Stimulated activated CD4-positive, alpha-beta T cell treated with anti-CD3 and anti-CD28 coated beads, Interleukin-15, amount 100 ng/mL, for 1 hour (primary cell): Measurements from ENCODE around the gene LIPC.

ENCODE experiments used
- DNase-seq, 2 donors: peaks; one replicate each; pipeline ENCODE4 v3.0.0-alpha.2; 2020; ENCODE audit warnings: low read depth in 1 of 2, low spot score in 1 of 2

The LIPC gene

DNA sequence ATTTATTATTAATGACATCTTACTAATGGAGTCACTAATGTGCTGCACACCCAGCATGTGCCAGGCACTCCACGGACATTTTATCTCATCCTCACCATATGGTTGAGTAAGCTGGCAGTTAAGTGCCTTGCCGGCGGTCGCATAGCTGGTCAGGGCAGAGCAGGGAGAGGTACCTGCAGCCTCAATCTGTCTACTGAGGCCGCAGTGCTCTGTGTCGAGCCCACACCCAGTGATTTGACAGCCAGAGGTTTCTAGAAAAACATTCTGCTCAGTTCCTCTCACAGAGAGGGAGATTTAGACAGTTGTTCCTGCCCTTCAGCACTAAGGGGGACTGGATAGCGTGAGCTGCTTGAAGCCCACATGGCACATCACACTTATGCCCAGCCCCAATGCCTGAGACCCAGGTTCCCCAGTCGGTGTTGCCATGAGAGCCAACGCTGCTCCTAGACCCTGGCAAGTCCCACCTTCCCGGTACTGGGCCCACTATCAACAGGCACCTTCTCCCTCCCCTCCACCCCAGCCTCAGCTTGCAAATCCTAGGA lies 2.6 kb downstream of the LIPC start:
- no peak for DNase-seq

DNA sequence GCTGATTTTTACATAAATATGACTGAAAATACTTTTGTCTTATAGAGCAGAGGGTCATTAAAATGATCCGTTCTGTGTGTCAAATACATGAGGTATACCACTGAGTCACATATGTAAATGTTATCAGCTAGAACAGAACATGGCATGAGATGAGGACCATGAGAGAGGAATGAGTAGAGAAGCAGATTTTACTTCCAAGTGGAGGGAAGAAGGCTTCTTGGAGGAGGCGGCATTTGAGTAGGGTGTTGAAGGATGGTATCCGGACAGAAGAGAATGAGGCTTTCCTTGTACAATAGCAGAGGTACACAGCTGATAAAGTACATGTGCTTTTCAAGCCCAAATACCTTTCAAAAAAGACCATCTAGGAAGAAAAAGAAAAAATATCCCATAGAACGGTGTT lies 4.8 kb downstream of the LIPC start:
- no peak for DNase-seq

DNA sequence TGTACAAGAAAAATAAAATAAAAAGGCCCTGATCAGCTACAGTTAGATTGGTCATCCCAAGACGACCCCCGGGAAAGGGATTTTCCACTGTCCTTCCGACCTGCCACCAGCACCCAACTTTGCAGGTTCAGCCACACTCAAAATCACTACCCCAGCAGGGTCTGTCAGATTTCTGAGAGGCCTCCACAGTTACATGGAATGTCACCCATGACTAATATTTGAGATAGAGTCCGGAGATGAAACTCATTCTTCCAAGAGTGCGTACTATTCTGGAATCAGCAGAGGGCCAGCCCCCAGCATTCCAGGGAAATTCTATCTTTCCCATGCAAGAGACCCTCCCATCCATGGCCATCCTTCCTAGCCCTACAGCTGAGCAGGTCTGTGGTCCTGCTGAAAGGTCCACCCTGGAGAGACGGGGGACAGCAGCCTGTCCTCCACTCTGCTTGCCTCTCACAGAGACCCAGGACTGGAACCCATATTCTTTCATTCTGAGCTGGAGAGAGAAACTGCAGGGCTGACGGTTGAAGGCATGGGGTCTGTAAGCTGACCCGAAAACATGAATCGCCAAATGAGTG lies 5.8 kb downstream of the LIPC start:
- DNase-seq = no peak

DNA sequence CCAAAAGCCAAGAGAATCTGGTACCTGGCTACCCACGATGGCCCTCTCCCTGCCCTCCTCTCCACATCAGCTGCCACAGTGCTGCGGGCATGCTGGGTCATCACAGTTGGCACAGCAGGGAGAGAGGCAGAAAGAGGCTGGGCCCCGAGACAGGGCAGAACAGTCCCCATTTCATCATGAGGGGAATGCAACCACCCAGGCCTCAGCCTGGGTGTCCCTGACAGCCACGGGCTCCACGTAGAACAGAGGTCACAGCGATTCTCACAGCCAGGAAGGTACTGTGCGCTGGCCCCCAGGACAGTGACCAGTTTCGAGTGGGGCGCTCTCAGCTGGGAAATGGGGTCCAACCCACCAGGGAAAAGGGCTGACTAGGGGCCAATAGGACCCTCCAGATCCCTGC lies 6.3 kb downstream of the LIPC start:
- no peak for DNase-seq

DNA sequence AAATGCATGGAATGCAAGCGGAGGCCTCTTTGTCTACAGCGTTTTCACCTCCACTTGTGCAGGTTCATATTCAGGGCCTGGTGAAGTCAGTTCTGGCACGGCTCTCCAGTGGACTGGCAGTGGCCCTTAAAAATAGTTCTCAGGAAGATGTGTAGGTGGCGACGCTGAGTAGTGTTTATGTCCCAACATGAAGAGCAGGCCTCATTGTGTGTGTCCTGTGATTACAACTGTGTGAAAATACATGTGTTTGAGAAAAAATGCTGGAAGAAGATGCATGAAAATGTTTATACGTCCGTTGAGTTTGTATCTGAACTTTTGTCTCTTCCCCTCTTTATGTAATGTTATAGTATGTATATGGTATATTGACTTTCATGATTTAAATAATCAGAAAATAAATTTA lies 7.2 kb downstream of the LIPC start:
- DNase-seq = no peak

DNA sequence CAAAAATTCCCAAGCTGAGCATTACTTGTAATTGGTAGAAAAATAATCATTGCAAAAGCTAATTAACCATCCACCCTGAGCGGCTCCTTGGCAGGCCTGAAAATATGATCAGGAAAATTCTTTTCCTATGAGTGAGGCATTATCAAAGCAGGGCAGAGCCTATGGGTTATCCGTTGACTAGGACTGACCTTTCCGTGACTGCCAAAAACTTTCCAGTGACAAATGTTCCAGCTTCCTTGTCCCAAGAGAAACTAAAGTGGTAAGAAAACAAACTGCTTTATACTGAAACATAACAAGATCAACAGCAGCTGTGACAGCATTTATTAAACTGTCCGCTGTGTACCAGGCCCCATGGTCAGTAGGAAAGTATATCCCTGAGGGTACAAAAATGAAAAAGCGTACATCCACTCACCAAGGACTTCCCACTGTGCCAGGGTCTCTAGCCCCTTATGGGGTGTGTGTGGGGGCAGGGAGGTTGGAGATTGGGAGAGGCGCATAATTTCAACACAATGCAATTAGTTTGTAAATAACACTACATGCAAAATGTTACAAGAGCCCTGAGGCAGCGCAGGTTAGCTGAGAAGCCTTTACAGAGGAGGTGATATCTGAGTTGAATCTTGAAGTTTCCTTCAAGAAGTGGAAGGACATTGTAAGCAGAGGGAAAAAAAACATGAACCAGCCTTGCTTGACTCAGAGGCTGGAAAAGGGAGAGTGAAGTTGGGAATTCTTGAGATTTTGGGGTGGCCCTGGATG lies 8.5 kb downstream of the LIPC start:
- DNase-seq = no peak

DNA sequence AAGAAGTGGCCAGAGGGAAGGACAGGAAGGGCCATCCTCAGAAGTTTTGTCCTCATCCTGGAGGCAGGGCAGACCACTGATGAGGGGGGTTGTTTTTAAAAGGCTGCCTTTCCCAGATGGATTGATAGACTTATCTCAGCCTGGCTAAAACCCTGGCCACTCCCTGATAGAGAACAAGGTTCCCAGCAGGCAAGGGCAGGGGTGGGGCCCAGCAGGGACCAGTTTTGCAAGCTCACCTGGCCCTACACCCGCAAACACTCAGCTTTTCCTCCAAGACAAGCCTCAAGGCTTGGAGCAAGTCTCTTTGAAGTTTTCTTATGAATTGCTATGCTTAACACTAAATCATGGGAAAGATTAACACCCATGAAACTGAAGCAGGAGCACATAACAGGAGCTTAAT lies 9.1 kb downstream of the LIPC start:
- DNase-seq = no peak

DNA sequence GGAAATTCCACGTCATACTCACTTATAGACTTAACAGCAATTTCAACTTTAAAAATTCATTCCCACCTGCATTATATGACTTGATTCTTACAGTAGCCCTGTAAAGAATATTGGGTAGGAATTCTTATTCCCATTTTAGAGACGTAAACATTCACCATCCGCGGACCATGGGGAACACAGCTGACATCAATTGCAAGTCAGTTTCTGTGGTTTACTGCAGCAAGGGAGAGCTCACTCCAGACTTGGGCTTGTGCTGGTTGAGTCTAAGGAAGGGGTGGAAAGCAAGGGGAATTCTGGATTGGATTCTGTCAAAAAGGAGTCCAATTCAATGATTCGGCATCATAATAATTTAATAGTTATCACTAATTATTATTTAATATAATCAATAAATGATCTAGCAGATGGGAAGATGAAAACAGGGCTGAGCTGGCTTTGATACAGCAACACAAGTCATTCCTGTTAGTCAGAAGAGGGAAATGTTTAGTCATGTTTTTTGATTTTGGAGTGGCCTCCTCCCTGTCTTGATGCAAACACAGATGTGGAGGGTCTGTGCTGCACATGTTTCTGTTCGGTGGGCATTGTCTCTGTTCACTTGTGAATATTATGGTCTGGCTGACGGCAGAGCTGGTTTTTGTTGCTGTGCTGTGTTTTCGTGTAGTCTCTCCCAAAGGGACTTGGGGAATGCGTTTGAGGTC lies 9.7 kb downstream of the LIPC start:
- no peak for DNase-seq

DNA sequence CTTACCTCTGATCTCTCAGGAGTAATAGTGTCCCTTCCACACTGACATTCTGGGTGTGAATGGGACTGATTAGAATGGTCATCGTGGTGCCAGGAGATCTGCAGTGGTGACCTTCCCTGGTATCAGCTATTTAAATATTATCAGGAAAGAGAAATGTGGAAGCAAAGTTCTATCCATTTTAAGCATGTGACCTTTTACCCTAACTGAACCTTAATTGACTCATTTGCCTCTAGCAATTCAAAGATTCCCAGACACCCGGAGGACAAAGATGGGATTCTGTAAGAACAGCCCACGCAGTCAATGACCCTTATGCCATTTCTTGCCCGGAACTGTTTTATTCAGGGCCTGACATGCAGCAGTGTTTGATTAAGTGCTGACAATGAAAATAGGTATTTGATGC lies 10.3 kb downstream of the LIPC start:
- DNase-seq = no peak

DNA sequence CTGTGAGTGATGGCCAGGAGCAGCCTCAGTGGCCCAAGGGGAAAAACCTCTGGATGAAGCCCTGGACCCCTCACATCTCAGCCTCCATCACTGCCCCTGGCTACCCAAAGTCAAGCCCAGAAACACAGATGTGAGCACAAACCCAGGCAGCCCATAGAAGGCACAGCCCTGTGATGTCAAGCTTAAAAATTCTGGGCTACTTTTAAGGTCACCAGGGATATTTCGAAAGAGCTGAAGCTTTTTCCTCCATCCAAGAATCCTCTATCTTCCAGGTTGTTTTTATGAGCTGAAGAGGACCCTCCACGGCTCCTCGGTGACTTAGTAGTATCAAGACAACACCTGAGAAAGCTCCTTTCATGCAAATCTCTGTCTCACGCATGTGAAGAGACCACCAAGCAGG lies 11.5 kb downstream of the LIPC start:
- DNase-seq = no peak

DNA sequence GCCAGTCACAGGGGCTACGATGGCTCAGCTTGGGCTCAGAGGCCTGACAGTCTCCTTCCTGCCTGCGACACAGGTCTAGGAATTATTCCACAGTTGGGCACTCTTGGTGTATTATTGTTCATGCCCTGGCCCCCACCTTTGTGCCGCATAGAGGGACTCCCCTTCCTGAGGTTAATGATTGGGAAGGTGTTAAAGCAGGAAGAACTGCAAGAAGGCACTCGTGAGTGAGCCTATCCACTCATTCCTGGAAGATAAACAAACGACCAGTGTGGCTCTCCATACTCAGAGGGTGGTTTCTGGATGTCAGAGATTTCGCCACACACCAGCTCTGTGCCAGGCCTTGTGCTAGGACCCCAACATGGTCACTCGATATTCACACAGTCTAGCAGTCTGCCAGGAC lies 12.3 kb downstream of the LIPC start:
- no peak for DNase-seq

DNA sequence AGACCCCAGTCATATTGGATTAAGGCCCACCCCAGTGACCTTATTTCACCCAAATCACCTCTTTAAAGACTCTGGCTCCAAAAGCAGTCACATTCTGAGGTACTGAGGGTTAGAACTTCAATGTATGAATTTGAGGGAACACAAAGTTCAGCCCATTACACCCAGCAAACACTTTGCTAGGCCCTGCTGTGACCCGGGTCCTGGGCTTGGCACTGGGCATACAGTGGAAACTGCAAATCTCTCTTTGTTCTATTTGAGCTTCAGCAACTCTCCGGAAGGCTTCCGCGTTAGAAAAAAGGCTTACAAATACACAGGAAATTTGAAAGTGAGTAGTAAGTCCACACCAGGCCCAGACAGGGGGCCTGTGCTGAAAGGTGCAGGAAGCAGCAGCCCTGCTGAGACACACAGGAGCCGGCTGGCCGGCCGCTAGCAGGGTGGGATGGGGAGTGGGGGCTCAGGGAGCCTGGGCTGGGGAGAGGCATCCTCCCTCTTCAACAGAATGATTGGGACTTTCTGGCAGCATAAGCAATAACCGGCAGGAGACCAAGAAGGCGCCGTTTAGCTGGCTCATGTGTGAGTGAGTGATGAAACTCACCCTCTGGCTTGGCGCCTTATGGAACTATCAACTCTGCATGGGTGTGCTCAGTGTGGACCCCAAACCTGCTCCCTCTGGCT lies 13.0 kb downstream of the LIPC start:
- DNase-seq = no peak

DNA sequence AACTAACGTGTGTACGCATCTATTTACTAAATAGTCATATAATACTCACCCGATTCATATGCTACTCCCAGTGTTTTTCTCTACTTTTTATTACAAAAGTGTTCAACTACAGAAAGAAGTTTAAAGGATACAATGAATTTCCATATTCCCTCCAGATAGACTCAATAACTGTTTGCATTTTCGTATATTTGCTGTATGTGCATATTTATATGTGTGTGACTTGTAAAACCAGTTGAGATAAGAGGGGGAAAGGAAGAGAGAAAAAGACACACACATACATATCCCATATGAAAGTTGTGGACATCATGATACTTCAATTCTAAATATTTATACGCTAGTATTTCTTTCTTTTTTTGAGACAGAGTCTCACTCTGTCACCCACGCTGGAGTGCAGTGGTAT lies 14.1 kb downstream of the LIPC start:
- DNase-seq = no peak

DNA sequence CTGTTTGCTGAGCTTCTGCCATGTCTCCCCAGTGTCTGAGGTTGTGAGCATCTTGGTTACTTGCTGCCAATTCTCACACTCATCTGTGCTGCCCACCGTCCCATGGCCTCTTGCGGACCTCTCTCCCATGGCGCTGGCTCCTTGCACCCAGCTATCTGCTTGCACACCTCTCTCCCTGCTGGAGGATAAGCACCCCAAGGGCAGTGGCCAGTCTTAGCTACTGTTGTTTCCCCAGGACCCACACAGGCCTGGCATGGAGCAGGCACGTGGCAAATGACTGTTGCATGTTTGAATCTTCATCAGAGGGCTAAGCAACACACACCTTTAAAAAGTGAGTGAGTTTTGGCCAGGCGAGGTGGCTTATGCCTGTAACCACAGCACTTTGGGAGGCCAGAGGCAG lies 14.7 kb downstream of the LIPC start:
- DNase-seq = no peak

DNA sequence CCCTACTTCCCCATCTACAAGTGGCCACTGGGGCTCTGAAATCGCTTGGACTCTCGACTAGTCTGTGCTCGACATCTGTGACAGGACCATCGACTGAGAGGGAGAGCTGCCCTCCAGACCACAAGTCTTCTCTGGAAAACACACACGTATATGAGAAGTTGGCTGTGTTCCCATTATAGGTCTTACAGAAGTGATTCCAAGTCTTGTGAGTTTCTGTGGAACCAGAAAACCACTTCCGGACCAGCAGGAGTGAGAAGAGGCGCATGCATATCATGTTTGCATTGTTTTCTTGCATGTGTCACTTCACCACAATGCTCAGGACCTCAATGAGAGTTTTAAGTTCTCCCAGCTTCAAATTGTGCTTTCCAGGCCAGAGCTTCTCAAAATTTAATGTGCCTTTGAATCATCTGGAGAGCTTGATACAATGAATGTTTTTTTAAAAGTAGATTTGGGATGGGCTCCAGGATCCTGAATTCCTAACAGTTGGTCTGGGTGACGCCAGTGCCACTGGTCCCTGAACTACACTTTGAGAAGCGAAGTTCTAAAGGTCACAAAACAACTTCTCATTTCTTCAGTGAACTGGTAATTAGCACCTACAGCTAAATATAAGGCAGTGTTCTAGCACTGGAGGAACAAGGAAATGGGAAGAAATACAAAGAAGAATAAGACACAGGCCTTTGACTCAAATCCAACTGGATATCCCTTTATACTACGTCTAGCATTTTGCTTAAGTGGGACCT lies 15.7 kb downstream of the LIPC start:
- DNase-seq = no peak

DNA sequence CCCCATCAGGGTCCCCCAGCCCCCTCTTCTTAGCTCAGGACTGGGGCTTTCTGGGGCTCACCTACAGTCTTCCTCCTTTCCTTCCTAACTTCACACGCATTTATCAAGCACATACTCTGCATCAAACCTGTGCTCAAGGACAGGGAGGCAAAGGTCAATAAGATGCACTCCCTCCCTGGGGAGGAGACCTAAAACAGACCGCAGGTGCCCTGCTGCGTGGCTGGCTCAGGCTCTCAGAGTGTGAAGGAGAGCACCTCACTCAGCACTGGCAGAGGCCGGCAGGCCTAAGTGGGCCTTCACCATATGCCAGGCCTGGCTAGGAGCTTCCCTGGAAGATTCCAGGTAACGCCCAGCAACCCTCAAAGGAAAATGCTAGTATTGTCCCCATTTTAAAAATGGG lies 16.5 kb downstream of the LIPC start:
- no peak for DNase-seq

DNA sequence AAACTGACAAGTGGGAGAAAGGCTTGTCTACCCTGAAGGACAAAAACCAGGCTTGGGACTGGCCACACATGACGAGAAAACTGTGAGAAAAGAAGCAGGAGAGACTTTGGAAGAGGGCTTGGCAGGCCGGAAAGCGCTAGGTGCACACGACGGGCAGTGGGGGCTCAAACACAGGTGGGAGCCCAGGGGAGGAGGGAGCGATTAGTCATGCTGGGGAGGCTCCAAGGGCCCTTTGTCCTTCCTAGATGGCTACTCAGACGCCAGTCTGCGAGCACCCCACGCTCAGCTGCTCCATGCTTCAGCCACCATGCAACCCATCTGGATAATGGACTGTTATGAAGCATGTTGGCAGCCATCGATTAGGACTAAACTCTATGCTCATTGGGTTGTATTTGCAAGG lies 17.1 kb downstream of the LIPC start:
- DNase-seq = no peak

DNA sequence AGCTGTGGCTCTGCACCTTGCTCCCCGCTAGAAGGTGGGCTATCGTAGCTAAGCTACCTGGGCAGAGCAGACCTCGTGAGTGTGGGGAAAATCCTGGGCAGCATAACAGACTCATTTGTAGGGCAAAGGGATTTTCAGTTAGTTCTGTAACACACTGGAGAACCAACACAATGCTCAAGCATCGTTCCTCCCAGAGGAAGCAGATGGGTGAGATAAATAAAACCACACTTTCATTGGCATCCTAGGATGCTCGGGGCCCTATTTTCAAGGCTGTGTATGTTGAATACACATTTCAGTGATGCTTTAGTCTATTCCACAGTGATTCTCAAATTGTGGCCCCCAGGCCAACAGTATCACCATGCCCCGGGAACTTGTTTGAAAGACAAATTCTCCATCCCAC lies 20.0 kb downstream of the LIPC start:
- no peak for DNase-seq

DNA sequence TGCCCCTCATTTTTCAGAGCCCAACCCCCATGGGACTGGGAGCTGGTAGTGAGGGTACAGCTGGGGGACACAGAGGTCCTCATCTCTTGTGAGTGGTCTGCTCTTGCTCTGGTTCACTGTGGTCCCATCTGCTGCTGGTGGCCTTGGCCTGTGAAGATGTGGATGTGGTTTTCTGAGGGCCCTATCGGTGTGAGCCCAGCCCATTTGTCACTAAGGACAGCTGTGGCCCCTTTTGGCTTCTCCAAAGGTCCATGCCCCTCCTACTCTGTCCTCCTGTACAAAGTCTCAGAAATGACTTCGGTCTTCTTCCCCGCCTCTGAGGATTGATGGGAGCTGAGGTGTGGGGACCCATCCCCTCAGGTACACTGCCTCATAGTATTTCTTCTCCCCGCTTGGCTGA lies 21.0 kb downstream of the LIPC start:
- DNase-seq = no peak

DNA sequence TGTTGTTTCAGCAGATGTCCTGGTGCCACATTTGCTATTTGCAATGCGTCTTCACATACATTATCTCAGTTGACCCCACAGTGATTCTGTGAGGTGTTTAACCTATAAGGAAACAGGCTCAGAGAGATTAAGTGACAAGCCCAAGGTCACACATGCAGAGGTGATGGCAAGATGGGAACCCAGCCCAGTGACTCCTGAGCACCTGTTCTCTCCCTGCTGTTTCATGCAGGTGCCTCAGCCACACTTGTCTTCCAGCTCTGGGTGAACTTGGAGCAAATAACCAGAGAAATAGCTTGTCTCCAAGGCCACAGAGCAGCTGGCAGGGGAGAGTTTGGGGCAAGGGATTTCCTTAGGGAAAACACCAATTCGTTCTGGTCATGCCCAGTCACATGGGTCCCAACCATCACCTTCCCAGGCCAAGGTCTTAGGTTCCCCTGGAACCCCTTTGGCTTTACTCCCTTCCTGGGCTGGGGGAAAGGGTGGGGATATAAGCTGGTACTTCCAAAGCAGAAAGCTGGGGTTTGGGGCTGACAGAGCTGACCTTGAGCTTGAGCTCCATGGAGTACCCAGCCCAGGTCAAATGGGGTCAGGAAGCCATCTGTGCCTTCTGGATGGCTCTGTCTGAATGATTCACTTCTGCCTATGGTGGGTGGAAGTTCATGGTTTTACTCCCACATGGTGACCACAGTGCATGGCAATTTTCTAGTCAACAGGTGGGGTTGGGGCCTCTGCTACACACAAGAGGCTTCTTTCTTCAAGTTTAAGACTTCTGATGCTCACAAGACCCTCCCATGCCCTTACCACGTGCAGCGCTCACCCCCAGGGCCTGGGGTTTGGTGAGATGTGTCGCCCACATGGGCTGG lies 22.4 kb downstream of the LIPC start:
- DNase-seq = no peak
